Large intestine (tissue), 1 donor: ENCODE results near the gene RNF34. TPM values are rescaled to one million over a fixed set of nuclear protein-coding genes. Genes with fewer than 3 reads are reported as not detected.

Source experiments
- polyA plus RNA-seq: library from polyadenylated mRNA; unstranded; fragments of 120-200 nt; gene quantifications from one replicate; pipeline ENCODE4 v1.2.1, GENCODE V29; 2013

The RNF34 gene
- polyA plus RNA-seq, 1 donor = 39.2 TPM

Other genes starting within 250 kb of the RNF34 start
- 91.9 TPM for gene P2RX4, start 190.0 kb upstream of the RNF34 start, polyA plus RNA-seq
- 45.5 TPM for gene CAMKK2, start 103.4 kb upstream of the RNF34 start, polyA plus RNA-seq
- 138 TPM for gene ANAPC5, start 47.7 kb upstream of the RNF34 start, polyA plus RNA-seq
- gene KDM2B, start 180.9 kb downstream of the RNF34 start, polyA plus RNA-seq = 22.3 TPM
- 37.4 TPM for gene ORAI1, start 226.4 kb downstream of the RNF34 start, polyA plus RNA-seq